ENCODE results near the gene PKHD1.
A peak's percentile ranks its signal among the peaks of the same experiment; 100 is the strongest.
"Not testable (repeated sequence)": the region's sequence is repeated elsewhere in the genome, so short reads cannot be mapped to it uniquely, and the experiment has no call there.

PKHD1 gene

DNA sequence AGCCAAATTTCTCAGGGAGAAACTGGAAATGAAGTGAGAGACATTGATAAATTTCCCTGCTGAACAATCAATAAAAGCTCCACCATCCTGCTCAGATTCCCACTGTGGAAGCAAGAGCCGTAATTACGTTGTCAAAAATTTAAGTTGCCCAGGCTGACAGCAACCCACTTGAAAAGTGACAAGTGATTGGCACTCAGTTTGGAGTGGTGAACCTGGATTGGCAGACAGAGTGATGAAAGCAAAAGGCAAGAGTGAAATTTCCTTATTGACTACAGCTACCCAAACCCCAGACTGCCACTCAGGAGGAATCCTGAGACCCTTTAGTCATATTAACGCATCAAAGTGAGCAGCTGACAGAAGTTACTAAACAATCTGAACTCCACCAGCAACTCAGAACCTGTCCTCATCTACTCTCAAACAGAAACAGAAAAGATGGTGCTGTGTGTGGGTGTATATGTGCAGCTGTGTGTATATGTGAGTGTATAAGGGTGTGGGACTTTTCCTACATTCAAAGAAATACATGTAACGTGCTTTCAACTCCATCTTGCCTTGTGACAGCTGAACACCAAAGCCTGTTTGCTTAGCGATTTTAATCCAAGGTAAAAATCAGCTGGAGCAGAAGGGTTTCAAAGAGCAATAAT is 157.4 kb downstream of the PKHD1 start:
- no peaks in the 10 kb centered on the region for H3K27me3 Mint-ChIP-seq
- no peaks in the 10 kb centered on the region for H3K36me3 Mint-ChIP-seq
- no peak overlapping the region for H3K27ac Mint-ChIP-seq
- no peak overlapping the region for H3K4me3 Mint-ChIP-seq
- peaks cover 0 to 2% of the 10 kb centered on the region in 2 donors for H3K4me1 Mint-ChIP-seq
- H3K9me3 Mint-ChIP-seq: no peaks in the 10 kb centered on the region
- DNase-seq (no peak), ATAC-seq (replicated peaks) (no peak)

DNA sequence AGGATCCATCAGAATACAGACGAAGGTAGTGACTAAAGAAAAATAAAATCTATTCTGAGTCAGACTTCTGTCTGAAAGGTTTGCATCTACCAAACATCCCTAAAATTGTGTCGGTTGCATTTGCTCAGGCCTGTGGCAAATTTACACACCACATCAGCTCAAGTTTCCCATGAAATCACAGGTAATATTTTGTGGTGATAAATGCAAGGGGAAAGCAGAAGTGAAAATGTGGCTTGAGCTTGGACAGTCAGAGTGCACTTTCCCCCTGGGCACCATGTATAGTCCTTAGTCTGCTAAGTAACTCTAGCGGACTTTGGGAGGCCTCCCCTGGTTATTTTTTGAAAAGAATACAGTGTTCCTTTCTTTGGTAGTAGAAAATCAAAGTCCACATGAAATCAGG is 159.1 kb downstream of the PKHD1 start:
- Mint-ChIP-seq H3K27me3 (no peaks in the 10 kb centered on the region), H3K36me3 (no peaks in the 10 kb centered on the region), H3K4me1 (peaks cover 0 to 2% of the 10 kb centered on the region in 2 donors), H3K9me3 (no peaks in the 10 kb centered on the region), H3K4me3 (no peak overlapping the region), H3K27ac (no peak overlapping the region)
- DNase-seq: no peak
- peak; percentile 65 to 79 for ATAC-seq (replicated peaks)

DNA sequence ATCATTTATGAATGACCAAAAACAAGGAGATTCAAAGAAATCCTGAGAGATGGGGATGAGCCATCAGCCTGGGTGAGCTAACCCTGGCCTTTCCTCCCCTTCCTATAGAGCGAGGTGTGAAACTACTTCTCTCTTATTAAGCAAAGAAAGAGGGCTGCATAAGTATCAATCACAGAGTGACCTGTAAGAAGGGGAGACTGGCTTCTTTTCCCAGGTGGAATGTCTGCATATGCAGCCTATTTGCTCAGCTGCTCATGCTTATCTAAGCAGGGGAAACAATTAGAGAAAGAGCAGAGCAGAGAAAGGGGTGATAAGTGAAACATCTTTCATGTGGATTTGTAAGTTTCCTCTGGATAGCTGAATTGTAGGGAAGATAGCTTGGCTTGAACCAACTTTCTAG is 160.0 kb downstream of the PKHD1 start:
- no peak for ATAC-seq (replicated peaks)
- no peak overlapping the region for H3K4me3 Mint-ChIP-seq

DNA sequence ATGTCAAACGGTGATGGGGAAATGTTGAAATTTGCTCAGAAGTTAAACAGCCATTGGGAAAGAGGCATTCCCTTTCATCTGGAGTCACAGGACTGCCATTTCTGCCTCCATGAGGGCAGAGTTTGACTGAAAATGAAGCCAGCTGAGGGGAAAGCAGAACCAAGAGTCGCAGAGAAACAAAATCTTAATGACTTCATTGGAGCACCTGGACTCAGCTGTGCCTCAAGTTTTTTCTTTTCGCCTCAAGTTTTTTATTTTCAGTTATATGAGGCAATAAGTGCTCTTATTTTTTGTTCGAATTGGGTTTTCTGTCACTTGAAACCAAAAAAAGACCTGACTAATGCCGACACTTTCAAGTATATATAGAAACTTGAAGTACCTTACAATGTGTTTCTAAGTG is 161.3 kb downstream of the PKHD1 start:
- Mint-ChIP-seq H3K36me3 (no peaks in the 10 kb centered on the region), H3K27me3 (peaks cover 0 to 4% of the 10 kb centered on the region in 2 donors), H3K4me1 (peaks cover 0 to 2% of the 10 kb centered on the region in 2 donors), H3K9me3 (peaks cover 0 to 4% of the 10 kb centered on the region in 2 donors), H3K27ac (no peak overlapping the region), H3K4me3 (no peak overlapping the region)
- ATAC-seq (replicated peaks): no peak
- DNase-seq: no peak

More for the DNA sequence above, 160.0 kb downstream of the PKHD1 start:
- H3K27ac Mint-ChIP-seq: no peak overlapping the region
- peaks cover 0 to 2% of the 10 kb centered on the region in 2 donors for H3K4me1 Mint-ChIP-seq
- H3K36me3 Mint-ChIP-seq: no peaks in the 10 kb centered on the region
- no peaks in the 10 kb centered on the region for H3K9me3 Mint-ChIP-seq
- DNase-seq: no peak
- H3K27me3 Mint-ChIP-seq: no peaks in the 10 kb centered on the region

DNA sequence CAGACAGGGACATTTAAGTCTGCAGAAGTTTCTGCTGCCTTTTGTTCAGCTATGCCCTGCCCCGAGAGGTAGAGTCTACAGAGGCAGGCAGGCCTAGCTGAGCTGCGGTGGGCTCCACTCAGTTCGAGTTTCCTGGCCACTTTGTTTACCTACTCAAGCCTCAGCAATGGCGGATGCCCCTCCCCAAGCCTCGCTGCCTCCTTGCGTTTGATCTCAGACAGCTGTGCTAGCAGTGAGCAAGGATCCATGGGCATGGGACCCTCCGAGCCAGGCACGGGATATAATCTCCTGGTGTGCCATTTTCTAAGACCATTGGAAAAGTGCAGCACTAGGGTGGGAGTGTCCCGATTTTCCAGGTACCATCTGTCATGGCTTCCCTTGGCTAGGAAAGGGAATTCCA is 164.9 kb downstream of the PKHD1 start:
- H3K27ac Mint-ChIP-seq; H3K27me3 Mint-ChIP-seq; H3K4me3 Mint-ChIP-seq; H3K9me3 Mint-ChIP-seq; H3K36me3 Mint-ChIP-seq; ATAC-seq (replicated peaks); DNase-seq; H3K4me1 Mint-ChIP-seq: not testable (repeated sequence)

DNA sequence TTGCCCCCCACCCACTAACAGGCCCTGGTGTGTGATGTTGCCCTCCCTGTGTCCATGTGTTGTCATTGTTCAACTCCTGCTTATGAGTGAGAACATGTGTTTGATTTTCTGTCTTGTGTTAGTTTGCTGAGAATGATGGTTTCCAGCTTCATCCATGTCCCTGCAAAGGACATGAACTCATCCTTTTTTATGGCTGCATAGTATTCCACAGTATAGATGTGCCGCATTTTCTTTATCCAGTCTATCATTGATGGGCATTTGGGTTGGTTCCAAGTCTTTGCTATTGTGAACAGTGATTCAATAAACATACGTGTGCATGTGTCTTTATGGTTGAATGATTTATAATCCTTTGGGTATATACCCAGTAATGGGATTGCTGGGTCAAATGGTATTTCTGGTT is 169.1 kb downstream of the PKHD1 start:
- H3K27me3 Mint-ChIP-seq; H3K4me3 Mint-ChIP-seq; DNase-seq; H3K4me1 Mint-ChIP-seq; ATAC-seq (replicated peaks); H3K9me3 Mint-ChIP-seq; H3K27ac Mint-ChIP-seq; H3K36me3 Mint-ChIP-seq: not testable (repeated sequence)

DNA sequence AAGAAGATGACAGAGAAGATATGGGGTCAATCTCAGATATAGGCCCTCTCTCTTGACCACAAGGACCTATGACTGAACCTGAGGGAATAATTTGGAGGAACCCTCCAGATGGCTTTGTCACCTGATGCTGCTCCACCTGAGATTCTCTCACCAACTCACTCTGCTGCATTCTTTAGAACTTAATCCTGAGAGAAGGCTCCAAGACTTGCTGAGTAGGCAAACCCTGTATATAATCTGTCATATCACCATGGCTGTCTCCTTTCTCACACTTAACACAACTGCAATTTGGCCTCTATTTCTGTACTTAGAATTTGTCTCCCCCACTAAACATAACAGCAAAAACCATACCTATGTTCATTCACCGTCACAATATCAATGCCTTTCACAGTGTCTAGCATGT is 172.3 kb downstream of the PKHD1 start:
- Mint-ChIP-seq H3K27ac (no peak overlapping the region), H3K27me3 (peaks cover 0 to 8% of the 10 kb centered on the region in 2 donors), H3K36me3 (no peaks in the 10 kb centered on the region), H3K4me1 (no peaks in the 10 kb centered on the region), H3K9me3 (peaks cover 3 to 6% of the 10 kb centered on the region in 2 donors), H3K4me3 (no peak overlapping the region)
- no peak for ATAC-seq (replicated peaks)
- no peak for DNase-seq

DNA sequence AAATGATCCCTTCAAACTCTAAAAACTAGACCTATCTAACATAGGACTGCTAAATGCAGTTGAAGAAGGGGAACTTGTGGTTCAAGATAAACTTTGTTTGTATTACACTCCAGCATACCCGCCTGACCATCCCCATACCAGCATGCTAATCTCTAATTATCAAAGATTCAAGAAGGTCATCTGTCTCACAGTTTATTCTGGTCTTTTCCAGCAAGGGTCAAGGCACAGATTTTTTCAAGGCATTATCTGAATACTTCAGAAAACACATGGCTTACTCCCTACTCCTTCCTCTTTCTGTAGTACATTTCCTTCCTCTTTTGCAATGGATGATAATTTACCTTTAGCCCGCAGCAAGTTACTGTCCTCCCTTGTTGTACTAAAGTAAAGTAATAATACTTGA is 174.1 kb downstream of the PKHD1 start:
- H3K27me3 Mint-ChIP-seq: peaks cover 4 to 8% of the 10 kb centered on the region in 2 donors
- H3K4me1 Mint-ChIP-seq: no peaks in the 10 kb centered on the region
- DNase-seq (no peak), ATAC-seq (replicated peaks) (no peak)
- H3K4me3 Mint-ChIP-seq: no peak overlapping the region
- H3K27ac Mint-ChIP-seq: no peak overlapping the region
- H3K36me3 Mint-ChIP-seq: no peaks in the 10 kb centered on the region
- peaks cover under 1 to 2% of the 10 kb centered on the region in 2 donors for H3K9me3 Mint-ChIP-seq

DNA sequence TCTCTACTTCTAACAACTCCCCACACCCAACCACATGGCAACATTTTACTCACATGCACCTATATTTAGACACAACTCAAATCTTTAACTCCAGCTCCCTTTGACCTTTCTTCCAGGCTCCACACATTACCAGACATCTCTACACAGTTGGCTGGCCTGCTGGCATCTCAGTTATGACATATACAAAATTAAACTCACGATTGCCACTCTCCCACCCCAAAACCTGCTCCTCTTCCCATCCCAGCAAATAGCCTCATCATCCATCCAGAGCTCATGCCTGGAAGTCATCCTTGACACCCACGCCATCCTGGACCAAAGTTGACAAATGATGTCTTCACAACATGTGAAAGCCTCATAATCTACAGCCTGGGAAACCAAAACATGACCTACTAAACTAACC is 176.6 kb downstream of the PKHD1 start:
- ATAC-seq (replicated peaks) (no peak), DNase-seq (no peak)
- Mint-ChIP-seq H3K27me3 (peaks cover 4 to 8% of the 10 kb centered on the region in 2 donors), H3K9me3 (no peaks in the 10 kb centered on the region), H3K4me1 (no peaks in the 10 kb centered on the region), H3K27ac (no peak overlapping the region), H3K36me3 (no peaks in the 10 kb centered on the region), H3K4me3 (no peak overlapping the region)

DNA sequence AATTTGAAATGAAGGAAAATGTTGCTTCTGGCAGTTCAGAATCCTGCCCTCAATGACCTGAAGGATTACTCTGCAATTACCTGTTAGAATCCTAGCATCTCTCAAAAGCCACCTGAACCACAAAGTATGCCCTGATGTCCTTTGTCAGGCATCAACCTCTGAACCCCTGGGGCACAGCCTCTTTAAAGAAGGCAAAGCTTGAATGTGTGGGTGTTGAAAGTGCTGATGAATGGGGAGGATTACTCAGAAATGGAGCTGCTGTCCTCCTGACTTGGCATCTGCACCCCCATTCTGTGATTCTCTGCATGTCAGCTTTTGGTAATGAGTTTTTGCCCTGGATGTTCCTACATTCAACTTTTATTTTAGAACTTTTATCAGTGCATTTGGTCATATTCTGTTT is 179.2 kb downstream of the PKHD1 start:
- Mint-ChIP-seq H3K4me1 (no peaks in the 10 kb centered on the region), H3K9me3 (no peaks in the 10 kb centered on the region), H3K36me3 (no peaks in the 10 kb centered on the region), H3K27ac (no peak overlapping the region), H3K27me3 (peaks cover 4 to 8% of the 10 kb centered on the region in 2 donors), H3K4me3 (no peak overlapping the region)
- DNase-seq (no peak), ATAC-seq (replicated peaks) (no peak)

DNA sequence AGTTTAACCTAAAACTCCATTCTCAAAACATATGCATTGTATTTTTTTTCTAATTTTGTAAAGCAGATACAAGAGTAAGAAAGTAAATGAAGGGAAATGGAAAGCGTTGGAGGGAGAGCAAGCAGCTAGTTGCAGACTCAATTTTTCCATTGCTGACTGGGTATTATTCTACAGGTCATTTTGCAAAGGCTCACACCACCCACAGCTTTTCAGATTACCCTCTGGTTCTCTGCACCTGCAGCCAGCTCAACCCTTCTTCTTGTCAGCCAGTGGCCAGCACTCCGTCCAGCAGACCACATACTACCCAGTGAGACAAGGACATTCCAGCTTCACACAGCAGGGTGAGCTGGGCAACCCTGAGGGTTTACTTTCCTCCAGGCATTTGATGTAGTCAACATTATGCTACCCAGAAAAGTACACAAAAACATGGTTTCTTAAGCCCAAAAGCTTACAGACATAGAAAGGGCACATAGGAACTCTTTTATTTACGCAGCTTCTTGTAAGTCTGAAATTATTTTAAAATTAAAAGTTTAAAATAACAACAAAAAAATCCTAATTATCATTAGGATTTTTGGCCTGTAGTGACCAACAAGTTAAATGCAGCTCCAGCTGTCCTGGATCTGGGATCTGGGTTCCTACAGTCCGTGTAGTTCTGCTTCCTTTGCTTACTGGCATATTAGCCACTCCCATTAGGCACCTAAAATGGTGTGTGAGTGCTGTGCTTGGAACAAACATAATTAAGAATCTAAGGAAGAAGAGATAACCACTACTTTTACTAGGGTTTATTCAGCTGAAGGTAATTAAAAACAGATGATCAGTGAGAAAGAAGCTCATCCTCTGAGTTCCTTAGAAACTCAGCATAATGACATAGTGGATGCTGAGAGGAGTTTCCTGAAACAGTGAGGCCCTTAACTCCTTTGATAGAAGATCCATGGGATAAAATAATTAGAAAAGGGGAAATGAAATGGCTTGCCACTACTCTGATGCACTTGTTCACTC is 185.3 kb downstream of the PKHD1 start:
- H3K27me3 Mint-ChIP-seq: no peaks in the 10 kb centered on the region
- H3K27ac Mint-ChIP-seq: no peak overlapping the region
- no peaks in the 10 kb centered on the region for H3K9me3 Mint-ChIP-seq
- no peak for DNase-seq
- H3K36me3 Mint-ChIP-seq: no peaks in the 10 kb centered on the region
- no peak overlapping the region for H3K4me3 Mint-ChIP-seq
- ATAC-seq (replicated peaks): no peak
- no peaks in the 10 kb centered on the region for H3K4me1 Mint-ChIP-seq

DNA sequence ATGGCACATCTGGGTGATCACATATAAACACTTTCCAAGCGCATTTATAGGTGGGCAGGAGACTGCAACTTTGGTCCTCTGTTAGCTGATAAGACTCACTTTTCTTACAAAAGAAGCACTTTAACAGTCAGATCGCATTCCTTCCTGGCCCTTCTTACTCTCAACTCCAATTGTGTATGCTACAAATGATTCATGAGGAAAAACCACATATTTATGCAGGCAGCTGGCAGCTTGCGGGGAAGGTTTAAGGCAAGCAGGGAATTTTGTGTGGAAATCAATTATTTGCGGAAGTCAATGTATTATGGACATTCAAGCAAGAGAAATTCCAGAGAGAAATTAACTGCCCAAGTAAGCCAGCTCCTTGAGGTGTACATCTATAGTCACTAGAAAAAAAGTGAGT is 194.0 kb downstream of the PKHD1 start:
- peaks cover 0 to 6% of the 10 kb centered on the region in 2 donors for H3K27me3 Mint-ChIP-seq
- H3K4me1 Mint-ChIP-seq: no peaks in the 10 kb centered on the region
- no peak for DNase-seq
- peaks cover 0 to 3% of the 10 kb centered on the region in 2 donors for H3K9me3 Mint-ChIP-seq
- no peak for ATAC-seq (replicated peaks)
- H3K27ac Mint-ChIP-seq: no peak overlapping the region
- H3K36me3 Mint-ChIP-seq: no peaks in the 10 kb centered on the region
- H3K4me3 Mint-ChIP-seq: no peak overlapping the region

DNA sequence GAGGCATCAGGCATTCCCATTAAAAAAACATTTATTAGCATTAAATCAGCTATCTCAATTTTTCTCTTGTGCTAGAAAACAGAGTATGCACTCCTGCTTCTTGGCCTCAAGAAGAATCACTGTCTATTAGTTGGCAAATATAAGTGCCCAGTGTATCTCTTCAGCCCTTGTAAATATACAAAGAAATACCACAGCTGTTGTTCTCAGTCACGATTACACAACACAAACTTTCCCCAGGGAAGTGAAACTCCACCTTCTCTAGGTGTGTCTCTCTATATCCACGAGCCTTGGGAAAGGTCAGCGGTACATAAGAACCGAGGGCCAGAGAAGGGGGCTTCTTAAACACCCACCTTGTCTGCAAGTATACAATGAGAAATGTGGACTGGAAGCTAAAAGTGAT is 194.7 kb downstream of the PKHD1 start:
- ATAC-seq (replicated peaks) (no peak), DNase-seq (no peak)
- Mint-ChIP-seq H3K27me3 (peaks cover 0 to 6% of the 10 kb centered on the region in 2 donors), H3K36me3 (no peaks in the 10 kb centered on the region), H3K9me3 (peaks cover 0 to 3% of the 10 kb centered on the region in 2 donors), H3K4me1 (no peaks in the 10 kb centered on the region), H3K4me3 (no peak overlapping the region), H3K27ac (no peak overlapping the region)

DNA sequence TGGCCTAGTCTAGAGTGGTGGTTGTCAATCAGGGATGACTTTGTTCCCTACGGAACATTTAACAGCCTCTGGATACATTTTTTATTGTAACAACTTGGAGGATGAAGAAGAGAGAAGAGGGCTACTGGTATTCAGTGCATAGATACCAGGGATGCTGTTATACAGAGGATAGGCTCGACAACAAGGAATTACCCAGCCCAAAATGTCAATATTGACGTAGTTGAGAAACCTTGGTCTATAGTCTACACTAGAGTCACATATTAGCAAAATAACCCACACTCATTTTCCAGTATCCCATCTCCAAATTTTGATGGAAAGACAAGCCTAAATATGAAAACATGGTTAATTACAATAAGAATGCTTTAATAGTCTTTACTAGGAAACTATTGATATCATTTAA is 195.1 kb downstream of the PKHD1 start:
- Mint-ChIP-seq H3K27ac (no peak overlapping the region), H3K27me3 (peaks cover 0 to 6% of the 10 kb centered on the region in 2 donors)

DNA sequence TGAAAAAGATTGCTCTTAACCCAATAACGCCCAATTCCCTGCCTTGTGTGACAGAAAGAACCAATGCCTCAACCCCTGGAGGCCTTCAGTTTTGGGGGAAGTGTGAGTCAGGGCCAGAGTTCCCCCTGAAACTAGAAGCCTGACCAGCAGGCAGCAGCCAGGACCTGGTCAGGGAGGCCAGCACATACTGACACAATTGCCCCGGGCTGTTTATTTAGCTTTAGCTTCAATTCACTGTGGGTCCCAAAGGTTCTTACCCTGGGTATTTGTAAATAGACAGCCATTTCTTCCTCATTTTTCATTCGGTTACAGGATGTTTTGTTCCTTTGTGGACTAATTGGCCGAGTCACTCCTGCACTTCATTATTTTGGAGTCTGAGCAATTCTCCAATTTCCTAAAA is 195.6 kb downstream of the PKHD1 start:
- ATAC-seq (replicated peaks) (no peak), DNase-seq (no peak)
- Mint-ChIP-seq H3K27ac (no peak overlapping the region), H3K4me3 (no peak overlapping the region), H3K27me3 (peaks cover 0 to 6% of the 10 kb centered on the region in 2 donors), H3K36me3 (no peaks in the 10 kb centered on the region), H3K4me1 (no peaks in the 10 kb centered on the region), H3K9me3 (peaks cover 0 to 3% of the 10 kb centered on the region in 2 donors)

More for the DNA sequence above, 195.1 kb downstream of the PKHD1 start:
- DNase-seq (no peak), ATAC-seq (replicated peaks) (no peak)
- Mint-ChIP-seq H3K4me1 (no peaks in the 10 kb centered on the region), H3K4me3 (no peak overlapping the region), H3K9me3 (peaks cover 0 to 3% of the 10 kb centered on the region in 2 donors), H3K36me3 (no peaks in the 10 kb centered on the region)

Measured in stimulated activated naive B cell treated with anti-CD40 and anti-IgM and Interleukin-4, amounts not matched to agents 10 μg/mL and 1 μg/mL and 100 μg/mL, for 72 hours (primary cell).